Activated CD8-positive, alpha-beta T cell treated with anti-CD3 and anti-CD28 coated beads for 36 hours (primary cell): ENCODE results near the gene AP2A2. TPM values are rescaled to one million over a fixed set of nuclear protein-coding genes. Genes with fewer than 3 reads are reported as not detected.

ENCODE experiments used
- ATAC-seq: fragments of 200-7000 bp; cut with Tn5 transposase; one replicate; pipeline ENCODE4 v1.10.0; 2021; ENCODE audit warnings: mild to moderate bottlenecking, moderate library complexity
- CTCF ChIA-PET: fragments of 350-600 bp; sonication (Branson Sonifier 250); formaldehyde crosslinking; loops from one replicate; lab custom pipeline; 2021; ENCODE audit warnings: antibody characterized with exemption; lab: Charles Lee
- POLR2A ChIA-PET: fragments of 350-600 bp; sonication (Branson Sonifier 250); formaldehyde crosslinking; loops from one replicate; lab custom pipeline; 2021; ENCODE audit warnings: antibody characterized with exemption; lab: Charles Lee
- DNase-seq: peaks from one replicate; pipeline ENCODE4 v3.0.0-alpha.2; 2020
- H3K27ac Mint-ChIP-seq: one replicate; pipeline ENCODE4 v1.8.0; 2021; ENCODE audit warnings: mild to moderate bottlenecking, mixed read lengths
- H3K27me3 Mint-ChIP-seq: one replicate; pipeline ENCODE4 v1.8.0; 2021; ENCODE audit warnings: mixed read lengths
- H3K36me3 Mint-ChIP-seq: one replicate; pipeline ENCODE4 v1.8.0; 2021; ENCODE audit warnings: low read depth, mixed read lengths
- H3K4me1 Mint-ChIP-seq: one replicate; pipeline ENCODE4 v1.8.0; 2021; ENCODE audit warnings: low read depth, mixed read lengths
- H3K4me3 Mint-ChIP-seq: one replicate; pipeline ENCODE4 v1.8.0; 2021; ENCODE audit warnings: mild to moderate bottlenecking, moderate library complexity, mixed read lengths
- H3K9me3 Mint-ChIP-seq: one replicate; pipeline ENCODE4 v1.8.0; 2021; ENCODE audit warnings: mixed read lengths
- CTCF ChIP-seq: fragments of 200-600 bp; IDR thresholded peaks from one replicate; pipeline ENCODE4 v1.8.0; 2022; ENCODE audit warnings: antibody characterized with exemption, mild to moderate bottlenecking
- intact Hi-C: fragments of 100-400 bp; cut with micrococcal nuclease; formaldehyde crosslinking; loops from one replicate; pipeline ENCODE4 v1.10.0; 2022
- total RNA-seq, 2 experiments: library from RNA; stranded (reverse); gene quantifications; one replicate each; pipeline ENCODE4 v1.2.3, GENCODE V29; 2021

The AP2A2 gene
- total RNA-seq, 2 experiments from 2014 or later = 34.0 to 34.6 TPM

GRCh38 chr11:1038361-1038760 is 112.7 kb downstream of the AP2A2 start:
- no peak for TF ChIP-seq CTCF
- no peak overlapping the region for H3K27ac Mint-ChIP-seq
- intact Hi-C loops = loop anchor here (10.0 kb wide), 1 partner anchor 114 kb away; the partner anchor contains the start of gene AP2A2
- ChIA-PET POLR2A (no interaction called here), CTCF (no interaction called here)
- DNase-seq (no peak), ATAC-seq (no peak)
- no peak overlapping the region for H3K4me3 Mint-ChIP-seq
- no peaks in the 10 kb centered on the region for H3K36me3 Mint-ChIP-seq
- H3K4me1 Mint-ChIP-seq = no peaks in the 10 kb centered on the region
- no peaks in the 10 kb centered on the region for H3K9me3 Mint-ChIP-seq
- H3K27me3 Mint-ChIP-seq = no peaks in the 10 kb centered on the region

- Mint-ChIP-seq H3K27me3 (peaks cover 1% of the 10 kb centered on the region), H3K9me3 (no peaks in the 10 kb centered on the region), H3K27ac (no peak overlapping the region), H3K4me1 (no peaks in the 10 kb centered on the region), H3K36me3 (no peaks in the 10 kb centered on the region), H3K4me3 (no peak overlapping the region)
- ChIA-PET CTCF (no interaction called here), POLR2A (no interaction called here)
- no peak for TF ChIP-seq CTCF
- ATAC-seq (no peak), DNase-seq (no peak)
- intact Hi-C loops = loop anchor here (10.0 kb wide), 1 partner anchor 114 kb away; the partner anchor contains the start of gene AP2A2
These were observed 113.3 kb downstream of the AP2A2 start for GRCh38 chr11:1038921-1039320.

GRCh38 chr11:1039481-1040427 is 114.1 kb downstream of the AP2A2 start:
- Mint-ChIP-seq H3K4me1 (no peaks in the 10 kb centered on the region), H3K9me3 (no peaks in the 10 kb centered on the region), H3K27ac (no peak overlapping the region), H3K36me3 (no peaks in the 10 kb centered on the region), H3K4me3 (no peak overlapping the region), H3K27me3 (peaks cover 2% of the 10 kb centered on the region)
- ChIA-PET POLR2A (no interaction called here), CTCF (no interaction called here)
- no peak for TF ChIP-seq CTCF
- DNase-seq = no peak
- intact Hi-C loops = loop anchor here (10.0 kb wide), 1 partner anchor 115 kb away; the partner anchor contains the start of gene AP2A2
- no peak for ATAC-seq

- H3K27me3 Mint-ChIP-seq = peaks cover 2% of the 10 kb centered on the region
- no peak overlapping the region for H3K4me3 Mint-ChIP-seq
- no peak overlapping the region for H3K27ac Mint-ChIP-seq
- no peak for ATAC-seq
- no peak for DNase-seq
- H3K36me3 Mint-ChIP-seq = no peaks in the 10 kb centered on the region
- intact Hi-C loops = no loop called here
- ChIA-PET CTCF (no interaction called here), POLR2A (no interaction called here)
- no peak for TF ChIP-seq CTCF
- H3K9me3 Mint-ChIP-seq = no peaks in the 10 kb centered on the region
- no peaks in the 10 kb centered on the region for H3K4me1 Mint-ChIP-seq
These were observed 114.9 kb downstream of the AP2A2 start for GRCh38 chr11:1040428-1041148.

- CTCF ChIA-PET = interaction anchor here (0.6 kb wide), 1 partner anchor 9 kb away, joined by 4 read pairs; no protein-coding TSS in a partner anchor
These were observed 115.4 kb downstream of the AP2A2 start for GRCh38 chr11:1041149-1041467.

More at GRCh38 chr11:1041149-1041467, 115.4 kb downstream of the AP2A2 start:
- no peak for DNase-seq
- no peak for ATAC-seq
- H3K36me3 Mint-ChIP-seq = no peaks in the 10 kb centered on the region
- H3K4me3 Mint-ChIP-seq = no peak overlapping the region
- H3K27ac Mint-ChIP-seq = no peak overlapping the region
- POLR2A ChIA-PET = no interaction called here
- no peak for TF ChIP-seq CTCF
- intact Hi-C loops = no loop called here
- peaks cover 2% of the 10 kb centered on the region for H3K27me3 Mint-ChIP-seq
- no peaks in the 10 kb centered on the region for H3K4me1 Mint-ChIP-seq
- no peaks in the 10 kb centered on the region for H3K9me3 Mint-ChIP-seq
